HG02943 (cell line): ENCODE results near the gene NFIC.

Experiments
- ATAC-seq: cut with Tn5 transposase; IDR thresholded peaks from one replicate; pipeline ENCODE4 v1.9.1; 2021; ENCODE audit warnings: mild to moderate bottlenecking, low read depth, moderate library complexity; ENCODE audit not compliant: unreplicated experiment

NFIC gene

DNA sequence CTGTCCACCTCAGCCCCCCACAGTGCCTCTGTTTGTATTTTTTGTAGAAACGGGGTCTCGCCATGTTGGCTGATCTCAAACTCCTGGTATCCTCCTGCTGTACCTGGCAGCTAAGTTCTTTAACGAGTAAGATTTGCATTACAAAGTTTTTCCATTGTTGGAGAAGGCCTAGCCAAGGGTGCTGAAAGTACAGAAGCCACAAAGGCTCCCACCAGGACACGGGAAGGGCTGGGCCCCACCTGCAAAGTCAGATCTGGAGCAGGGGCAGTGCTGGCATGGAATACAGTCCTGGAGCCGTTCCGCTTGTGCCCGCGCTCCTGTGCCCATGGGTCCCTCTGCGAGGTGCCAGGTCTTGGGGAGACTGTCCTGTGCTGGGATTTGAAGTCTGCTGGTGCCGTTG is 151.9 kb downstream of the NFIC start:
- no peak for ATAC-seq

DNA sequence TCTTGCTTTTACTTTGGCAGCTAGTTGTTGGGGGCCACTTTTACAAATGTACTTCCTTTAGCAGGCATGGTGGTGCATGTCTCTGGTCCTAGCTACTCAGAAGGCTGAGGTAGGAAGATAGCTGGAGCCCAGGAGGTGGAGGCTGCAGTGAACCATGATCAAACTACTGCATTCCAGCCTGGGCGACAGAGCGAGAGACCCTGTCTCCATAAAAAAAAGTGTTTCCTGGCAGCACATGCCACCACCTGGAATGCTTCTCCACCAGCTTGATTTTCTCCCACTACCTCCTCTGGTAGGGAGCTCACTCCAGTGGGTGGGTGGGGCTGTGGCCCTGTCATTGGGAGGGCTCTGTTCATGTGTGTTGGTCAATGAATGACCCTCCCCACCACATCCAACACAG is 152.3 kb downstream of the NFIC start:
- no peak for ATAC-seq
